Endothelial cell of umbilical vein (primary cell): Measurements from ENCODE around the gene RAPH1. TPM values are rescaled to one million over a fixed set of nuclear protein-coding genes. Genes with fewer than 3 reads are reported as not detected.

Experiments
- BruUV-seq: library from RNA; stranded (reverse); fragments of 400-500 nt; replicated peaks from 2 replicates; lab custom pipeline; 2021; lab: Mats Ljungman, UMichigan
- CTCF ChIA-PET: fragments of 300-600, 350-600 bp; sonication (Branson Sonifier 250); formaldehyde crosslinking; loops from one replicate; lab custom pipeline; 2021; ENCODE audit warnings: antibody characterized with exemption, inconsistent platforms; lab: Charles Lee
- POLR2A ChIA-PET: fragments of 300-600, 350-600 bp; sonication (Branson Sonifier 250); formaldehyde crosslinking; loops from one replicate; lab custom pipeline; 2021; ENCODE audit warnings: antibody characterized with exemption, inconsistent platforms; lab: Charles Lee
- DNase-seq: peaks from one replicate; pipeline ENCODE4 v3.0.0-alpha.2; 2011; ENCODE audit warnings: low read depth, low spot score
- FAIRE-seq: peaks from 2 replicates; lab custom pipeline; 2011; peaks lifted over from hg19 to GRCh38; lab: Jason Lieb, UNC
- H2AFZ ChIP-seq: 2 replicates; pipeline ENCODE4 v1.6.0; 2012; ENCODE audit warnings: low read depth, low read length, control low read depth, inconsistent platforms
- H3K27ac ChIP-seq: 2 replicates; pipeline ENCODE4 v1.5.1; 2011; ENCODE audit warnings: low read depth, mild to moderate bottlenecking, control low read depth, low read length, moderate library complexity; ENCODE audit not compliant: insufficient read depth
- H3K27me3 ChIP-seq, 2 experiments: 2 replicates each; pipeline versions ENCODE4 v1.6.0 to v1.6.1; 2011; ENCODE audit warnings: low read length in 2 of 2, mixed read lengths in 1 of 2; ENCODE audit not compliant: control insufficient read depth in 2 of 2, insufficient read depth in 2 of 2
- H3K36me3 ChIP-seq, 2 experiments: 2 replicates in 1 of 2; 3 replicates in 1 of 2; pipeline ENCODE4 v1.5.1; 2011; ENCODE audit warnings: low read length in 2 of 2, mild to moderate bottlenecking in 1 of 2, moderate library complexity in 1 of 2; ENCODE audit not compliant: control insufficient read depth in 2 of 2, insufficient read depth in 2 of 2; ENCODE audit errors: extremely low read depth in 1 of 2
- H3K4me1 ChIP-seq: 3 replicates; pipeline ENCODE4 v1.5.1; 2011; ENCODE audit warnings: mild to moderate bottlenecking, low read length; ENCODE audit not compliant: control insufficient read depth, insufficient read depth; ENCODE audit errors: extremely low read depth
- H3K4me2 ChIP-seq: 2 replicates; pipeline ENCODE4 v1.6.1; 2011; ENCODE audit warnings: low read length, control low read depth, mixed read lengths; ENCODE audit not compliant: insufficient read depth
- H3K4me3 ChIP-seq, 3 experiments: fragments of 200-600 bp in 1 of 3; sonication (generic), shearing (Covaris generic) in 1 of 3; replicated peaks in 1 of 3; 2 replicates each; pipeline ENCODE4 v1.5.1; 2011 to 2016; ENCODE audit warnings: control low read depth in 3 of 3, low read length in 3 of 3, mild to moderate bottlenecking in 2 of 3, inconsistent platforms in 1 of 3, low read depth in 1 of 3, moderate library complexity in 1 of 3; ENCODE audit not compliant: insufficient read depth in 1 of 3
- H3K79me2 ChIP-seq: 2 replicates; pipeline ENCODE4 v1.6.0; 2012; ENCODE audit warnings: low read length, inconsistent platforms; ENCODE audit not compliant: control insufficient read depth, insufficient read depth
- H3K9ac ChIP-seq: replicated peaks from 2 replicates; pipeline ENCODE3; 2011; ENCODE audit warnings: low read length, control low read depth; ENCODE audit not compliant: insufficient read depth; ENCODE audit errors: extremely low read depth
- H3K9me1 ChIP-seq: replicated peaks from 3 replicates; pipeline ENCODE4 v1.6.0; 2011; ENCODE audit warnings: mild to moderate bottlenecking, low read length; ENCODE audit not compliant: control insufficient read depth, insufficient read depth; ENCODE audit errors: extremely low read depth
- H3K9me3 ChIP-seq: replicated peaks from 2 replicates; pipeline ENCODE4 v1.5.1; 2012; ENCODE audit warnings: low read length, inconsistent platforms; ENCODE audit not compliant: control insufficient read depth, insufficient read depth
- H4K20me1 ChIP-seq: replicated peaks from 2 replicates; pipeline ENCODE3; 2011; ENCODE audit warnings: mild to moderate bottlenecking, low read length; ENCODE audit not compliant: control insufficient read depth, insufficient read depth; ENCODE audit errors: extremely low read depth
- EZH2 ChIP-seq: IDR thresholded peaks from 2 replicates; pipeline ENCODE4 v1.6.1; 2012; ENCODE audit warnings: borderline replicate concordance, low read depth, mild to moderate bottlenecking, moderate library complexity, low read length, inconsistent platforms; ENCODE audit not compliant: severe bottlenecking
- FOS ChIP-seq: IDR thresholded peaks from 2 replicates; pipeline ENCODE4 v1.6.1; 2011; ENCODE audit warnings: mild to moderate bottlenecking, low read length, moderate library complexity, borderline replicate concordance; ENCODE audit not compliant: insufficient read depth
- GATA2 ChIP-seq: IDR thresholded peaks from 2 replicates; pipeline ENCODE4 v1.7.0; 2011; ENCODE audit warnings: low read depth, mild to moderate bottlenecking, moderate library complexity, mixed read lengths, low read length; ENCODE audit not compliant: insufficient read length, insufficient read depth
- JUN ChIP-seq: IDR thresholded peaks from 2 replicates; pipeline ENCODE4 v1.6.1; 2011; ENCODE audit warnings: borderline replicate concordance, low read depth; ENCODE audit not compliant: insufficient read length, insufficient read depth
- MYC ChIP-seq: IDR thresholded peaks from one replicate; pipeline ENCODE4 v1.6.1; 2011; ENCODE audit warnings: mild to moderate bottlenecking, low read depth, low read length
- POLR2A ChIP-seq: IDR thresholded peaks from 2 replicates; pipeline ENCODE4 v1.6.1; 2012; ENCODE audit warnings: low read depth, mild to moderate bottlenecking, control low read depth, low read length
- dilution Hi-C: fragments of 300-500 bp; cut with MboI; formaldehyde crosslinking; loops from one replicate; pipeline ENCODE4 v1.15.0; 2019; ENCODE audit warnings: low sequenced_read_pairs; ENCODE audit not compliant: extremely low pct_ligation_motif_present
- intact Hi-C: fragments of 100-400 bp; cut with micrococcal nuclease; formaldehyde crosslinking; loops from one replicate; pipeline ENCODE4 v1.10.0; 2022
- polyA plus RNA-seq, 4 experiments: library from polyadenylated mRNA; depleted of rRNA in 3 of 4; stranded (reverse) in 3 of 4; unstranded in 1 of 4; fragments of >200 nt; gene quantifications; 2 replicates each; pipeline versions ENCODE4 v1.2.1 to v1.2.3, GENCODE V29; 2011 to 2012; ENCODE audit warnings: missing spikeins in 1 of 4
- total RNA-seq: library from RNA; stranded (reverse); gene quantifications from 2 replicates; pipeline ENCODE4 v1.2.3, GENCODE V29; 2021
- TF ChIP-seq, protein P1 (sequence below): IDR thresholded peaks from 2 replicates; pipeline ENCODE4 v1.6.1; 2011; ENCODE audit not compliant: insufficient read depth, insufficient read length
- TF ChIP-seq, protein P2 (sequence below), 2 donors: IDR thresholded peaks; 1 replicate in 1 of 2; 2 replicates in 1 of 2; pipeline ENCODE4 v1.5.1; 2011; ENCODE audit warnings: low read length in 2 of 2, mild to moderate bottlenecking in 2 of 2, moderate library complexity in 2 of 2, control low read depth in 1 of 2, inconsistent platforms in 1 of 2, low read depth in 1 of 2; ENCODE audit not compliant: insufficient read depth in 1 of 2; ENCODE audit errors: extremely low read depth in 1 of 2

The RAPH1 gene
- total and polyA plus RNA-seq, 2 donors (not counting 3 experiments of a cell fraction or from before 2014, with no cell fraction given) = 5.1 to 59.5 TPM

DNA sequence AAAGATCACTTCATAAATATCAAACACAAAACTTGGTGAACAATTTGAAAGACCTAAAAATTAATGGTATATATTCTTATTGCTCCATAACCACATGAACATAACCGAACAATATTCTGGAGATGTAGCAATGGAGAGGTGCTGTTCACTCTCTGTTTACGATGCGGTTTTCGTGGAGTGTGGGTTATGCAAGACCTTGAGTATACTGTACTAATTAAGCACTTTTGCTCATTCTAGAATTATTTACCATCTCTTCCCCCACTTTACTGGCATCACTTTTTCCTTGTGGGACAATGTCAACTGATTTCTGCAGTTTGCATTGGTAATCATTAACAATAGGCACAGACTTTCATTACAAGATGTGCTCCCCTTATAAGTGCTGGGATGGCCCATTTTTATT lies 97.6 kb downstream of the RAPH1 start:
- peaks cover 5 to 14% of the 10 kb centered on the region in 2 experiments for H3K36me3 ChIP-seq
- no peak overlapping the region for H3K4me3 ChIP-seq
- dilution Hi-C loops = no loop called here
- H3K79me2 ChIP-seq = peaks cover 36% of the 10 kb centered on the region
- BruUV-seq = no TSS peak
- DNase-seq (no peak), FAIRE-seq (peak; percentile 28)
- intact Hi-C loops = loop anchor here (5.0 kb wide), 1 partner anchor 110 kb away; the partner anchor contains the start of gene ABI2
- no peak overlapping the region for H3K4me2 ChIP-seq
- H3K27ac ChIP-seq = no peak overlapping the region
- H3K9me3 ChIP-seq = no peaks in the 10 kb centered on the region
- peaks cover 10% of the 10 kb centered on the region for H3K4me1 ChIP-seq
- CTCF ChIA-PET = interaction anchor here (1.0 to 1.5 kb wide), 3 partner anchors 8 to 378 kb away, joined by 3 to 4 read pairs (median 3); no protein-coding TSS in a partner anchor
- H3K9me1 ChIP-seq = no peaks in the 10 kb centered on the region
- POLR2A ChIA-PET = no interaction called here
- H3K27me3 ChIP-seq = no peaks in the 10 kb centered on the region
- H2AFZ ChIP-seq = no peak overlapping the region
- TF ChIP-seq JUN (no peak), FOS (no peak), GATA2 (no peak)
- no peak overlapping the region for H3K9ac ChIP-seq
- H4K20me1 ChIP-seq = no peaks in the 10 kb centered on the region

DNA sequence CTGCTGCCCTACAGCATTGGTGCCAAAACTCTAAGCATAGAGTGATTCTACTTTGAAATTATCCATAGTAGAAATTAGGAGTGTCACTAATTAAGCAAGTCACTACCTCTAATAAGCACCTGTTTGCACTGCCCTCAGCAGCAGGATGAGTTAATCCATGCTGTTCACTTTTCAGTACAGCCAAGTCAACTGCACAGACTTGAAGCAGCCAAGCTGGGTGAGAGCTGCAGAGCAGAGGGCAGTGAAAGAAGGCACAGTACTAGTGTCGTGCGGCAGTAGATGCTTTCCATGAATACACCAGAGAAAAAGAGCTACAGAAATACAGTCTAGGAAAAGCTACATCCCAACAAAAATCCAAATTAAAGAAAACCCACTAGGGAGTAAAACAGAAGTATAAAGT lies 98.6 kb downstream of the RAPH1 start:
- H3K4me3 ChIP-seq = no peak overlapping the region
- no peak for TF ChIP-seq EZH2
- TF ChIP-seq, protein P1, sequence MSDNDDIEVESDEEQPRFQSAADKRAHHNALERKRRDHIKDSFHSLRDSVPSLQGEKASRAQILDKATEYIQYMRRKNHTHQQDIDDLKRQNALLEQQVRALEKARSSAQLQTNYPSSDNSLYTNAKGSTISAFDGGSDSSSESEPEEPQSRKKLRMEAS = no peak
- no peak for TF ChIP-seq POLR2A
- TF ChIP-seq, protein P2, sequence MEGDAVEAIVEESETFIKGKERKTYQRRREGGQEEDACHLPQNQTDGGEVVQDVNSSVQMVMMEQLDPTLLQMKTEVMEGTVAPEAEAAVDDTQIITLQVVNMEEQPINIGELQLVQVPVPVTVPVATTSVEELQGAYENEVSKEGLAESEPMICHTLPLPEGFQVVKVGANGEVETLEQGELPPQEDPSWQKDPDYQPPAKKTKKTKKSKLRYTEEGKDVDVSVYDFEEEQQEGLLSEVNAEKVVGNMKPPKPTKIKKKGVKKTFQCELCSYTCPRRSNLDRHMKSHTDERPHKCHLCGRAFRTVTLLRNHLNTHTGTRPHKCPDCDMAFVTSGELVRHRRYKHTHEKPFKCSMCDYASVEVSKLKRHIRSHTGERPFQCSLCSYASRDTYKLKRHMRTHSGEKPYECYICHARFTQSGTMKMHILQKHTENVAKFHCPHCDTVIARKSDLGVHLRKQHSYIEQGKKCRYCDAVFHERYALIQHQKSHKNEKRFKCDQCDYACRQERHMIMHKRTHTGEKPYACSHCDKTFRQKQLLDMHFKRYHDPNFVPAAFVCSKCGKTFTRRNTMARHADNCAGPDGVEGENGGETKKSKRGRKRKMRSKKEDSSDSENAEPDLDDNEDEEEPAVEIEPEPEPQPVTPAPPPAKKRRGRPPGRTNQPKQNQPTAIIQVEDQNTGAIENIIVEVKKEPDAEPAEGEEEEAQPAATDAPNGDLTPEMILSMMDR (IDR thresholded peaks at IDR 0.05; ENCODE audit: extremely low read depth in 1 of 2, insufficient read depth in 1 of 2, low read depth in 1 of 2, low read length in 2 of 2) = no peak
- TF ChIP-seq GATA2 = no peak
- TF ChIP-seq JUN = no peak
- no peak for TF ChIP-seq MYC
- dilution Hi-C loops (no loop called here), intact Hi-C loops (loop anchor here (5.0 kb wide), 1 partner anchor 109 kb away; the partner anchor contains the start of gene ABI2)
- FAIRE-seq = no peak
- no peak overlapping the region for H3K4me2 ChIP-seq
- no peaks in the 10 kb centered on the region for H3K9me3 ChIP-seq
- ChIA-PET POLR2A (interaction anchor here (0.5 kb wide), 1 partner anchor 21 kb away, joined by 5 read pairs; no protein-coding TSS in a partner anchor), CTCF (interaction anchor here (0.6 to 1.6 kb wide), 3 partner anchors 11 to 379 kb away, joined by 3 read pairs; no protein-coding TSS in a partner anchor)
- peaks cover 5 to 11% of the 10 kb centered on the region in 2 experiments for H3K36me3 ChIP-seq
- H3K27ac ChIP-seq = no peak overlapping the region
- peaks cover 36% of the 10 kb centered on the region for H3K79me2 ChIP-seq
- no peaks in the 10 kb centered on the region for H4K20me1 ChIP-seq
- H3K9me1 ChIP-seq = no peaks in the 10 kb centered on the region
- H3K9ac ChIP-seq = no peak overlapping the region
- BruUV-seq = no TSS peak
- H3K27me3 ChIP-seq = no peaks in the 10 kb centered on the region
- no peak for DNase-seq
- H3K4me1 ChIP-seq = peaks cover under 1% of the 10 kb centered on the region
- no peak overlapping the region for H2AFZ ChIP-seq
